Parathyroid adenoma (tissue), 2 donors: Measurements from ENCODE around the gene RAB10.

ENCODE experiments used
- H2AFZ ChIP-seq: fragments of 300-600 bp; sonication (generic); one replicate; pipeline ENCODE4 v1.7.0; 2017; ENCODE audit warnings: antibody characterized with exemption, mild to moderate bottlenecking
- H3K27ac ChIP-seq: fragments of 300-600 bp; sonication (generic); one replicate; pipeline ENCODE4 v1.7.0; 2017
- H3K27me3 ChIP-seq: fragments of 300-600 bp; sonication (generic); one replicate; pipeline ENCODE4 v1.7.0; 2017; ENCODE audit warnings: low read length; ENCODE audit not compliant: control insufficient read depth, insufficient read depth
- H3K36me3 ChIP-seq: fragments of 300-600 bp; sonication (generic); one replicate; pipeline ENCODE4 v1.7.0; 2017; ENCODE audit warnings: low read length; ENCODE audit not compliant: control insufficient read depth, insufficient read depth
- H3K4me1 ChIP-seq: fragments of 300-600 bp; sonication (generic); one replicate; pipeline ENCODE4 v1.7.0; 2017; ENCODE audit warnings: control low read depth
- H3K4me2 ChIP-seq: fragments of 300-600 bp; sonication (generic); one replicate; pipeline ENCODE4 v1.7.0; 2017; ENCODE audit warnings: low read length
- H3K4me3 ChIP-seq: fragments of 300-600 bp; sonication (generic); one replicate; pipeline ENCODE4 v1.7.0; 2017; ENCODE audit warnings: low read depth, low read length
- H3K79me2 ChIP-seq: fragments of 300-600 bp; sonication (generic); one replicate; pipeline ENCODE4 v1.7.0; 2017; ENCODE audit warnings: control low read depth
- H3K9ac ChIP-seq: fragments of 300-600 bp; sonication (generic); one replicate; pipeline ENCODE4 v1.7.0; 2017; ENCODE audit warnings: mild to moderate bottlenecking
- H3K9me3 ChIP-seq: fragments of 300-600 bp; sonication (generic); one replicate; pipeline ENCODE4 v1.7.0; 2017; ENCODE audit warnings: low read length; ENCODE audit not compliant: control insufficient read depth
- TF ChIP-seq, protein P1 (sequence below): fragments of 300-600 bp; sonication (generic); IDR thresholded peaks from one replicate; pipeline ENCODE4 v1.7.0; 2017; ENCODE audit warnings: antibody characterized with exemption, mild to moderate bottlenecking
- donor health status: primary hyperparathyroidism.

RAB10 gene

DNA sequence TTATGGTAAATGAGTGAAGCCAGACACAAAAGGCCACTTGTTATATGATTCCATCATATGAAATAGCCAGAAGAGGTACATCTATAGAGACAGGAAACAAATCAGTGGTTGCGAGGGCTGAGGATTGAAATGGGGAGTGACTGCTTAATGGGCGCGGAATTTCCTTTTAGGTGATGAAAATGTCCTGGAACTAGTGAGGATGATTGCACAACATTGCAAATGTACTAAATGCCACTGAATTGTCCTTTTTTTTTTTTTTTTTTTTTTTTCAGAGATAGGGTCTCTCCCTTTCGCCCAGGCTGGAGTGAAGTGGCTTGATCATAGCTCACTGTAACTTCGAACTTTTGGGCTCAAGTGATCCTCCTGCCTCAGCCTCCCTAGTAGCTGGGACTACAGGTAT lies 123.7 kb downstream of the RAB10 start:
- H3K4me3 ChIP-seq = no peak overlapping the region
- no peak overlapping the region for H2AFZ ChIP-seq
- no peak overlapping the region for H3K9ac ChIP-seq
- H3K79me2 ChIP-seq = no peaks in the 10 kb centered on the region
- H3K4me1 ChIP-seq = peaks cover 3% of the 10 kb centered on the region
- H3K27ac ChIP-seq = no peak overlapping the region
- H3K27me3 ChIP-seq = no peaks in the 10 kb centered on the region
- H3K36me3 ChIP-seq = no peaks in the 10 kb centered on the region
- no peak overlapping the region for H3K4me2 ChIP-seq
- TF ChIP-seq, protein P1, sequence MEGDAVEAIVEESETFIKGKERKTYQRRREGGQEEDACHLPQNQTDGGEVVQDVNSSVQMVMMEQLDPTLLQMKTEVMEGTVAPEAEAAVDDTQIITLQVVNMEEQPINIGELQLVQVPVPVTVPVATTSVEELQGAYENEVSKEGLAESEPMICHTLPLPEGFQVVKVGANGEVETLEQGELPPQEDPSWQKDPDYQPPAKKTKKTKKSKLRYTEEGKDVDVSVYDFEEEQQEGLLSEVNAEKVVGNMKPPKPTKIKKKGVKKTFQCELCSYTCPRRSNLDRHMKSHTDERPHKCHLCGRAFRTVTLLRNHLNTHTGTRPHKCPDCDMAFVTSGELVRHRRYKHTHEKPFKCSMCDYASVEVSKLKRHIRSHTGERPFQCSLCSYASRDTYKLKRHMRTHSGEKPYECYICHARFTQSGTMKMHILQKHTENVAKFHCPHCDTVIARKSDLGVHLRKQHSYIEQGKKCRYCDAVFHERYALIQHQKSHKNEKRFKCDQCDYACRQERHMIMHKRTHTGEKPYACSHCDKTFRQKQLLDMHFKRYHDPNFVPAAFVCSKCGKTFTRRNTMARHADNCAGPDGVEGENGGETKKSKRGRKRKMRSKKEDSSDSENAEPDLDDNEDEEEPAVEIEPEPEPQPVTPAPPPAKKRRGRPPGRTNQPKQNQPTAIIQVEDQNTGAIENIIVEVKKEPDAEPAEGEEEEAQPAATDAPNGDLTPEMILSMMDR = no peak
- no peaks in the 10 kb centered on the region for H3K9me3 ChIP-seq

DNA sequence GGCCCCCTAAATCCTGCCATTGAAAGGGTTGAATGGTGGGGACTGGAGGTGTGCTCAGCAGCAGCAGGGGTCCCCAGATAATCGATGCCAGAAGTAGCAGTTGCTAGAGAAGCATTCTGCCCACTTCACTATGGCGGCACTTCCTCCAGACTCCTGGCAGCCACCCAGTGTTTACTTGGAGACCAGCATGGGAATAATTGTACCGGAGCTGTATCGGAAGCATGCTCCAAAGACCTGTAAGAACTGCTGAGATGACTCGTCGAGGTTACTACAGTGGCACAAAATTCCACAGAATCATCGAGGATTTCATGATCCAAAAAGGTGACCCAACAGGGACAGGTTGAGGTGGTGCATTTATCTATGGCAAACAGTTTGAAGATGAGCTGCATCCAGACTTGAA lies 128.0 kb downstream of the RAB10 start:
- peak overlapping the region; percentile 5 for H3K27ac ChIP-seq
- H3K9me3 ChIP-seq = no peaks in the 10 kb centered on the region
- TF ChIP-seq, protein P1 = no peak
- no peaks in the 10 kb centered on the region for H3K79me2 ChIP-seq
- H3K36me3 ChIP-seq = no peaks in the 10 kb centered on the region
- H2AFZ ChIP-seq = no peak overlapping the region
- H3K9ac ChIP-seq = no peak overlapping the region
- H3K4me3 ChIP-seq = no peak overlapping the region
- peaks cover 3% of the 10 kb centered on the region for H3K4me1 ChIP-seq
- H3K4me2 ChIP-seq = no peak overlapping the region
- no peaks in the 10 kb centered on the region for H3K27me3 ChIP-seq

DNA sequence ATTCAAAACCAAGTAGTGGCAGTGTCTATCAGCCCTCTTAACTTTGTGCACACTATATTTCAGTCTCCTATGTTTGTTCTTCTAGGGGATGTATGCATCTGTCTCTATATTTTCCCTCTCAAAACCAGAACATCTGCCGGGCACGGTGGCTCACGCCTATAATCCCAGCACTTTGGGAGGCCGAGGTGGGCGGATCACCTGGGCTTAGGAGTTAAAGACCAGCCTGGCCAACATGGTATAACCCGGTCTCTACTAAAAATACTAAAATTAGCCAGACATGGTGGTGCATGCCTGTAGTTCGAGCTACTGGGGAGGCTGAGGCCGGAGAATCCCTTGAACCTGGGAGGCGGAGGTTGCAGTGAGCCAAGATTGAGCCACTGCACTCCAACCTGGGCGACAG lies 129.1 kb downstream of the RAB10 start:
- Histone ChIP-seq H3K9ac (no peak overlapping the region), H3K4me3 (no peak overlapping the region), H3K4me1 (peaks cover 3% of the 10 kb centered on the region), H3K79me2 (no peaks in the 10 kb centered on the region), H3K27me3 (no peaks in the 10 kb centered on the region), H3K36me3 (no peaks in the 10 kb centered on the region), H3K9me3 (no peaks in the 10 kb centered on the region), H3K4me2 (no peak overlapping the region), H3K27ac (no peak overlapping the region), H2AFZ (no peak overlapping the region)
- TF ChIP-seq, protein P1 = no peak

DNA sequence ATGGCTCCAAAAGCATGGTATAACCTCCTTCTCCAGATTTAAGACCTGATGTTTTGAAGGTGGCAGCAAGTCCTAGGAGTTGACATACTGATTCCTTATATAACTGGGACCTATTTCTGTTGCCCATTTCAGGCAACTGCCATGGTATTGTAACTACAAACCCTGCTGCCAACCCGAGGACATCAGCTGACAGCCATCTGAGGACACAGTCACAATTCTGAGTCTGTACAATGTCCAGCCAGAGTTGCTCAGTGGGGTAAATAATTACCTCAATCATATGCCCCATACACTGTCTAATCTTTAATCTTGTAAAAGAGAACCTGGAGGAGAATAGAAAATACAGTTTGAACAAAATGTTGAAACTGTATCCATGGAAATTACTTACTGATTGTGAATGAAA lies 130.3 kb downstream of the RAB10 start:
- H2AFZ ChIP-seq = peak overlapping the region; percentile 6
- peaks cover 3% of the 10 kb centered on the region for H3K4me1 ChIP-seq
- no peaks in the 10 kb centered on the region for H3K9me3 ChIP-seq
- no peaks in the 10 kb centered on the region for H3K79me2 ChIP-seq
- H3K36me3 ChIP-seq = no peaks in the 10 kb centered on the region
- no peak overlapping the region for H3K9ac ChIP-seq
- H3K27me3 ChIP-seq = no peaks in the 10 kb centered on the region
- no peak overlapping the region for H3K4me3 ChIP-seq
- TF ChIP-seq, protein P1 = no peak
- no peak overlapping the region for H3K27ac ChIP-seq
- H3K4me2 ChIP-seq = no peak overlapping the region

DNA sequence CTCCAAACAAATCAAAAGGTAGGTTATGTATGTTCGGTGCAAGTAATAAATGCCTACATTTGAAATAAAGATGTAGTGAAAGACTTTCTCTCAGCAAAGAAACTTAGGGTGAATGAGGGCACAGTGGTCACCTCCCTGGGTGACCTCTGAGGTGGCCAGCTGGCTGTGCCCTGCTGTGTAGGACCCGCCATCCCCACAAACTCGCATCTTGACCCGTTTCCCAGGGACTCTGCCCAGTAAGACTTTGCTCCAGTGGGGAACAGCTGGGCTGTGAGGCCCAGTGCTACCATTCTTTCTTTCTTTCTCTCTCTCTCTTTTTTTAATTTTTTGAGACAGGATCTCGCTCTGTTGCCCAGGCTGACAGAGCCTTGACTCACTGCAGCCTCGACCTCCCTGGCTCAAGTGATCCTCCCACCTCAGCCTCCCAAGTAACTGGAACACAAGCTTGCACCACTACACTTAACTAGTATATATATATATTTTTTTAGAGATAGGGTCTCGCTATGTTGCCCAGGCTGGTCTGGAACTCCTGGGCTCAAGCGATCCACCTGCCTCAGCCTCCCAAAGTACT lies 130.8 kb downstream of the RAB10 start:
- Histone ChIP-seq H3K4me2 (no peak overlapping the region), H3K4me1 (peaks cover 3% of the 10 kb centered on the region), H3K27ac (no peak overlapping the region), H3K9me3 (no peaks in the 10 kb centered on the region), H3K4me3 (no peak overlapping the region), H3K79me2 (no peaks in the 10 kb centered on the region), H2AFZ (no peak overlapping the region), H3K9ac (no peak overlapping the region), H3K36me3 (no peaks in the 10 kb centered on the region), H3K27me3 (no peaks in the 10 kb centered on the region)
- TF ChIP-seq, protein P1 = no peak
